A375 (cell line): Measurements from ENCODE around the gene NMB. TPM values are rescaled to one million over a fixed set of nuclear protein-coding genes. Genes with fewer than 3 reads are reported as not detected.

ENCODE experiments used
- total RNA-seq: library from RNA; depleted of rRNA; stranded (reverse); fragments of >200 nt; shearing (Covaris generic); gene quantifications from 2 replicates; pipeline ENCODE4 v1.2.3, GENCODE V29; 2014; rRNA removed

Gene NMB, protein sequence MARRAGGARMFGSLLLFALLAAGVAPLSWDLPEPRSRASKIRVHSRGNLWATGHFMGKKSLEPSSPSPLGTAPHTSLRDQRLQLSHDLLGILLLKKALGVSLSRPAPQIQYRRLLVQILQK
- total RNA-seq = 24.9 and 33.5 TPM in 2 replicates

DNA sequence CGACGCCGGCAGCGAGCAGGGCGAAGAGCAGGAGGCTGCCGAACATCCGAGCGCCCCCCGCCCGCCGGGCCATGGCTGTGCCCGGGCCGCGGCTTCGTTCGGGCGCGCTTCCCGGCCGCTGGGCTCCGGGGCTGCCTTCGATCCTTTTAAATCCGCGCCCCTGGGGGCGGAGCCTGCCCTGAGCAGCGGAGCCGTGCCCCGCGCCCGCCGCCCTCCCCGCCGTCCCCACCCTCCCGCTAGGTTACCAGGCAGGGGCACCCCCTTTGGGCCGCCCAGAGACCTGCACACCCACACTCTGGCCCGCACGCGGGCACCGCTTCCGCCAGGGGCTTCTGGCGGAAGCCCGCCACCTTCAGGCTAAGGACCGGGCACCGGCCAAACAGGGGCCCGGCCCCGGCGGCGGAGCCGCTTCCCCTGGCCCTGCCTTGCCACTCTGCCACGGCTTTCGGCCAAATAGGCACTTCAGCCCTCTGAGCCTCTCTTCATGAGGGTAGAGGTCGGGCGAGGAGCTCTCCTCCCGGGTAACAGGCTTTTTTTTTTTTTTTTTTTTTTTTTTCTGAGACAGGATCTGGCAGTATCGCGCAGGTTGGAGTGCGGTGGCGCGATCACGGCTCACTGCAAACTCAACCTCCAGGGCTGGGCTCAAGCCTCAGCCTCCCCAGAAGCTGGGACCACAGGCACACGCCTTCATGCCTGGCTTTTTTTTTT, at the start of gene NMB:
NMB (minus strand) TSS at position 120 of the 708 bp plus-strand sequence; CDS start at position 73, 47 bp downstream.

DNA sequence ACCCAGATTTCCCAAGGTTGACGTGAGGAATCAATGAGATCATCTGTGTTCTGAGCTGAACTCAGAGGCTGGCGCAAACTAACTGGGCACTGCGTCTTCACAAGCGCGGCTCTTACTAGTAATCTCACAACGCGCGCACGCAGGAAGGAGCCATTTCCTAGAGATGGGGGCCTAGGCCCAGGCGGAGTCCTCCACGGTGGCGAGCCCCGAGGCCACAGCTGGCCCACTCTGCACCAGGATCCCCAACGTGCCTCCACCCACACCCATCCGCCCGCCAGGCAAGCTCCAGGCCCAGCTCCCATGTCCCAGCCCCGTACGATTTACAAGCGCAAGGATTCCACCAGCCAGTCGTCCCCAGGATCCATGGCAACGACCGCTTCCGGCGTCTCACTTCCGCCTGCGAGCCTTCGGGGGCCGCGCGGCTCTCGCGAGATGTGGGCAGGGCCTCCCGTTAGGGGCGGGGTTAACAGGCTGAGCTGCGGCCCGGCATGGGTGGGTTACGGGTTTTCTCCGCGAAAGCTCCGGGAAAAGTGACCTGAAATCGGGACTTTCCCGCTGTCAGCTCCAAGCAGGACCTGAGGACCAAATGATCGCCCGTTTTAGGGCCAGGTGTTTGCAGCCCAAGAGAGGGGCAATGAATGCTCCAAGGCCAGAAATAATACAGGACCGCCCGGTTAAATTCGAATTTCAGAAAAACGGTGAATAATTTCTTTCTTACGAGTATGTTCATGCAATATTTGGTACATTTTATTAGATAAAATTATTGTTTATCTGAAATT, 3.9 kb downstream of the NMB start, which contains the start of gene WDR73:
WDR73 (minus strand) TSS at position 374 of the 779 bp plus-strand sequence; CDS start at position 365, 9 bp downstream.

Other genes starting within 250 kb of the NMB start
- 8.4 and 9.9 TPM in 2 replicates for gene ZSCAN2, start 57.2 kb downstream of the NMB start, total RNA-seq
- gene WDR73, start 3.9 kb downstream of the NMB start, total RNA-seq = 32.4 and 53.0 TPM in 2 replicates
- 184 and 200 TPM in 2 replicates for gene SEC11A, start 57.9 kb upstream of the NMB start, total RNA-seq
- gene ZNF592, start 90.4 kb upstream of the NMB start, total RNA-seq = 11.2 and 13.4 TPM in 2 replicates
- 0.23 and 0.42 TPM in 2 replicates for gene ALPK3, start 159.2 kb upstream of the NMB start, total RNA-seq
- gene SLC28A1, start 226.5 kb upstream of the NMB start, total RNA-seq = not detected in 2 replicates